A549 (cell line): ENCODE data around the gene MYH10.

Experiments used
- CHD2 ChIP-seq: fragments of 150-350 bp; IDR thresholded peaks from 2 replicates; pipeline ENCODE4 v1.6.1; 2014; ENCODE audit warnings: low read length; ENCODE audit not compliant: partially characterized antibody
- FOSL2 ChIP-seq, 2 experiments: fragments of 450-650 bp in 1 of 2; fragments of >200 bp in 1 of 2; sonication (Bioruptor Twin) in 1 of 2; formaldehyde crosslinking; IDR thresholded peaks; 2 replicates each; pipeline versions ENCODE4 v1.5.0 to v1.6.1; 2016 to 2020; ENCODE audit warnings: mild to moderate bottlenecking in 1 of 2, moderate library complexity in 1 of 2
- MAFK ChIP-seq: fragments of 450-650 bp; IDR thresholded peaks from 2 replicates; pipeline ENCODE4 v1.6.1; 2014; ENCODE audit not compliant: partially characterized antibody
- NR3C1 ChIP-seq: fragments of >200 bp; sonication (Bioruptor Twin); formaldehyde crosslinking; IDR thresholded peaks from 3 replicates; pipeline ENCODE4 v1.6.1; 2017
- POLR2A ChIP-seq: IDR thresholded peaks from 2 replicates; pipeline ENCODE4 v1.6.1; 2012; ENCODE audit warnings: mild to moderate bottlenecking, low read length
- RAD21 ChIP-seq, 2 experiments: fragments of >200 bp in 1 of 2; sonication (Bioruptor Twin) in 1 of 2; formaldehyde crosslinking in 1 of 2; IDR thresholded peaks in 1 of 2; conservative IDR thresholded peaks in 1 of 2; 2 replicates in 1 of 2; 3 replicates in 1 of 2; pipeline ENCODE4 v1.6.1; 2012 to 2018; ENCODE audit warnings: inconsistent platforms in 1 of 2
- SREBF2 ChIP-seq: fragments of 450-650 bp; IDR thresholded peaks from 2 replicates; pipeline ENCODE4 v1.6.1; 2014; ENCODE audit warnings: mild to moderate bottlenecking, moderate library complexity
- ZSCAN20 ChIP-seq: fragments of 250-450 bp; sonication (Bioruptor Pico); IDR thresholded peaks from 2 replicates; pipeline ENCODE4 v1.8.0; 2022; ENCODE audit warnings: mild to moderate bottlenecking, moderate library complexity
- TF ChIP-seq, protein P1 (sequence below): fragments of >200 bp; sonication (Bioruptor Twin); formaldehyde crosslinking; IDR thresholded peaks from 3 replicates; pipeline ENCODE4 v1.5.1; 2016

DNA sequence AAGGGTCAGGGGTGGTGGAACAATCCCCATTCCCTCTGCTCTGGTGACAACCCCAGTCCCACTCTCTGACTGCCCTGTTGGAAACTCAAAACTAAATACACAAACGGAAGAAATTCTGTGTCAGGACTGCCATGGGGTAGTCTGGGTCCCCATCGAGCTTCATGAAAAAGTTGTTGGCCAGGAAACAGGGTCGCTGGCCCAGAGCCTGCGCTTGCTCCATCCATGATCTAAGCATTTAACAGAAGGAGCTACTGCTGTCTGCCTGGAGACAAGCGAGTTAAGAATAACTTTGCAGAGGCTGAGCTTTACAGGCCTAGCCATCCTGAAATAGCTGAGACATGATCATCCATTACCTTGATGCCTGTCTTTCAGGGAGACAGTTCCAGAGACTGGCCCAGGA lies 32.4 kb upstream of the MYH10 start:
- no peak for TF ChIP-seq FOSL2 (IDR thresholded peaks at IDR 0.05)
- no peak for TF ChIP-seq FOSL2 (CRISPR knock-in tag; IDR thresholded peaks at IDR 0.05)
- no peak for TF ChIP-seq CHD2
- no peak for TF ChIP-seq SREBF2
- TF ChIP-seq NR3C1: no peak
- TF ChIP-seq RAD21 (conservative IDR thresholded peaks at IDR 0.05 in 1 of 2, IDR thresholded peaks at IDR 0.05 in 1 of 2): no peak
- TF ChIP-seq, protein P1, sequence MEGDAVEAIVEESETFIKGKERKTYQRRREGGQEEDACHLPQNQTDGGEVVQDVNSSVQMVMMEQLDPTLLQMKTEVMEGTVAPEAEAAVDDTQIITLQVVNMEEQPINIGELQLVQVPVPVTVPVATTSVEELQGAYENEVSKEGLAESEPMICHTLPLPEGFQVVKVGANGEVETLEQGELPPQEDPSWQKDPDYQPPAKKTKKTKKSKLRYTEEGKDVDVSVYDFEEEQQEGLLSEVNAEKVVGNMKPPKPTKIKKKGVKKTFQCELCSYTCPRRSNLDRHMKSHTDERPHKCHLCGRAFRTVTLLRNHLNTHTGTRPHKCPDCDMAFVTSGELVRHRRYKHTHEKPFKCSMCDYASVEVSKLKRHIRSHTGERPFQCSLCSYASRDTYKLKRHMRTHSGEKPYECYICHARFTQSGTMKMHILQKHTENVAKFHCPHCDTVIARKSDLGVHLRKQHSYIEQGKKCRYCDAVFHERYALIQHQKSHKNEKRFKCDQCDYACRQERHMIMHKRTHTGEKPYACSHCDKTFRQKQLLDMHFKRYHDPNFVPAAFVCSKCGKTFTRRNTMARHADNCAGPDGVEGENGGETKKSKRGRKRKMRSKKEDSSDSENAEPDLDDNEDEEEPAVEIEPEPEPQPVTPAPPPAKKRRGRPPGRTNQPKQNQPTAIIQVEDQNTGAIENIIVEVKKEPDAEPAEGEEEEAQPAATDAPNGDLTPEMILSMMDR: no peak
- TF ChIP-seq MAFK: no peak
- TF ChIP-seq POLR2A: no peak
- TF ChIP-seq ZSCAN20: no peak
